ENCODE data around the gene RPE.

DNA sequence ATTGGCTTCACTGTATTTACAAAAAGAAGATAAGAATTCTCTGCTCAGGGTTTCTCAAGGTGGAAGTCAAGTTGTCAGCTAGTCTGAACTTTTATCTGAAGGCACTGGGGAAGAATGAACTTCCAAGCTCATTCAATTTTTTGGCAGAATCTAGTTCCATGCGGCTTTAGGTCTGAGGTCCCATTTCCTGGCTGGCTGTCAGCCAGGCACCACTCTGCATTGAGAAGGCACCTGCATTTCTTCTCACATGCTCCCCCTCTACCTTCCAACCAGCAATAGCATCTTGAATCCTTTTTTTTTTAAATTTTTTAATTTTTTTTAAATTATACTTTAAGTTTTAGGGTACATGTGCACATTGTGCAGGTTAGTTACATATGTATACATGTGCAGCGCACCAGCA lies 46.2 kb upstream of the RPE start:
- TF ChIP-seq EZH2 (IDR thresholded peaks at IDR 0.05; ENCODE audit: borderline replicate concordance, insufficient read depth, low read depth, low read length, poor library complexity, severe bottlenecking), result no peak
- TF ChIP-seq, protein P1, sequence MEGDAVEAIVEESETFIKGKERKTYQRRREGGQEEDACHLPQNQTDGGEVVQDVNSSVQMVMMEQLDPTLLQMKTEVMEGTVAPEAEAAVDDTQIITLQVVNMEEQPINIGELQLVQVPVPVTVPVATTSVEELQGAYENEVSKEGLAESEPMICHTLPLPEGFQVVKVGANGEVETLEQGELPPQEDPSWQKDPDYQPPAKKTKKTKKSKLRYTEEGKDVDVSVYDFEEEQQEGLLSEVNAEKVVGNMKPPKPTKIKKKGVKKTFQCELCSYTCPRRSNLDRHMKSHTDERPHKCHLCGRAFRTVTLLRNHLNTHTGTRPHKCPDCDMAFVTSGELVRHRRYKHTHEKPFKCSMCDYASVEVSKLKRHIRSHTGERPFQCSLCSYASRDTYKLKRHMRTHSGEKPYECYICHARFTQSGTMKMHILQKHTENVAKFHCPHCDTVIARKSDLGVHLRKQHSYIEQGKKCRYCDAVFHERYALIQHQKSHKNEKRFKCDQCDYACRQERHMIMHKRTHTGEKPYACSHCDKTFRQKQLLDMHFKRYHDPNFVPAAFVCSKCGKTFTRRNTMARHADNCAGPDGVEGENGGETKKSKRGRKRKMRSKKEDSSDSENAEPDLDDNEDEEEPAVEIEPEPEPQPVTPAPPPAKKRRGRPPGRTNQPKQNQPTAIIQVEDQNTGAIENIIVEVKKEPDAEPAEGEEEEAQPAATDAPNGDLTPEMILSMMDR (IDR thresholded peaks at IDR 0.05), result no peak

Measured in B cell (primary cell).